GM12878 (cell line): ENCODE results near the gene TDRD9. TPM values are rescaled to one million over a fixed set of nuclear protein-coding genes. Genes with fewer than 3 reads are reported as not detected.

Experiments
- ATAC-seq: fragments of 200-7000 bp; cut with Tn5 transposase; 3 replicates; pipeline ENCODE4 v1.9.1; 2020; ENCODE audit warnings: mild to moderate bottlenecking, moderate library complexity
- BruUV-seq: library from RNA; stranded (reverse); fragments of 400-500 nt; replicated peaks from 2 replicates; lab custom pipeline; 2021; lab: Mats Ljungman, UMichigan
- CTCF ChIA-PET: fragments of 300-600 bp; sonication (Branson Sonifier 250); formaldehyde crosslinking; extraction: SDS; loops from one replicate; lab custom pipeline; 2021; ENCODE audit warnings: inconsistent platforms; lab: Yijun Ruan, JAX
- POLR2A ChIA-PET: fragments of 350-600 bp; formaldehyde crosslinking; extraction: SDS; loops from one replicate; lab custom pipeline; 2021; ENCODE audit warnings: inconsistent platforms; lab: Charles Lee
- RAD21 ChIA-PET: fragments of 300-600 bp; sonication (Branson Sonifier 250); formaldehyde crosslinking; loops from one replicate; lab custom pipeline; 2023; ENCODE audit warnings: antibody characterized with exemption; ENCODE audit not compliant: unreplicated experiment; lab: Charles Lee
- SMC1A ChIA-PET: fragments of 300-600 bp; sonication (Branson Sonifier 250); formaldehyde crosslinking; loops from one replicate; lab custom pipeline; 2023; ENCODE audit not compliant: unreplicated experiment, uncharacterized antibody; lab: Charles Lee
- DNase-seq: peaks from one replicate; pipeline ENCODE4 v3.0.0-alpha.2; 2011; ENCODE audit warnings: low read depth, low spot score
- FAIRE-seq: peaks from 3 replicates; lab custom pipeline; 2011; peaks lifted over from hg19 to GRCh38; lab: Jason Lieb, UNC
- H2AFZ ChIP-seq: 2 replicates; pipeline ENCODE4 v1.6.0; 2011; ENCODE audit warnings: low read depth, low read length, control low read depth; ENCODE audit not compliant: control insufficient read depth
- H3K27ac ChIP-seq: 2 replicates; pipeline ENCODE4 v1.5.1; 2011; ENCODE audit warnings: control low read depth; ENCODE audit not compliant: control insufficient read depth, insufficient read depth
- H3K27me3 ChIP-seq, 2 experiments: replicated peaks in 1 of 2; 2 replicates each; pipeline versions ENCODE4 v1.6.0 to v1.6.1; 2011; ENCODE audit warnings: low read length in 1 of 2; ENCODE audit not compliant: control insufficient read depth in 2 of 2, insufficient read depth in 2 of 2
- H3K36me3 ChIP-seq, 2 experiments: 2 replicates each; pipeline ENCODE4 v1.5.1; 2011; ENCODE audit warnings: low read length in 1 of 2; ENCODE audit not compliant: control insufficient read depth in 2 of 2, insufficient read depth in 2 of 2
- H3K4me1 ChIP-seq: 2 replicates; pipeline ENCODE4 v1.6.1; 2011; ENCODE audit warnings: mild to moderate bottlenecking, low read length, moderate library complexity, mixed read lengths; ENCODE audit not compliant: control insufficient read depth, insufficient read depth
- H3K4me2 ChIP-seq: 2 replicates; pipeline ENCODE4 v1.6.0; 2011; ENCODE audit warnings: control low read depth; ENCODE audit not compliant: control insufficient read depth, insufficient read depth
- H3K4me3 ChIP-seq: fragments of 200-600 bp; sonication (generic); 2 replicates; pipeline ENCODE4 v1.5.1; 2016
- H3K79me2 ChIP-seq: 2 replicates; pipeline ENCODE4 v1.6.0; 2011; ENCODE audit warnings: low read length; ENCODE audit not compliant: control insufficient read depth, insufficient read depth
- H3K9ac ChIP-seq: 2 replicates; pipeline ENCODE4 v1.8.0; 2011; ENCODE audit warnings: low read length, control low read depth, mixed read lengths; ENCODE audit not compliant: control insufficient read depth, insufficient read depth
- H3K9me3 ChIP-seq: replicated peaks from 3 replicates; pipeline ENCODE4 v1.5.1; 2011; ENCODE audit warnings: mild to moderate bottlenecking, low read length; ENCODE audit not compliant: control insufficient read depth, insufficient read depth
- H4K20me1 ChIP-seq: 2 replicates; pipeline ENCODE4 v1.6.0; 2011; ENCODE audit not compliant: control insufficient read depth, insufficient read depth
- BACH1 ChIP-seq: fragments of 450-650 bp; IDR thresholded peaks from 2 replicates; pipeline ENCODE4 v1.6.1; 2017; ENCODE audit warnings: mild to moderate bottlenecking, borderline replicate concordance
- BHLHE40 ChIP-seq, 2 experiments: fragments of 450-650 bp in 1 of 2; IDR thresholded peaks; 2 replicates each; pipeline ENCODE4 v1.6.1; 2011 to 2017; ENCODE audit warnings: low read depth in 2 of 2, borderline replicate concordance in 1 of 2, improper control_type of control experiment in 1 of 2, low read length in 1 of 2, mild to moderate bottlenecking in 1 of 2
- EZH2 ChIP-seq: IDR thresholded peaks from 2 replicates; pipeline ENCODE4 v1.6.1; 2012; ENCODE audit warnings: low read depth, mild to moderate bottlenecking, control low read depth, inconsistent platforms, low read length, borderline replicate concordance; ENCODE audit not compliant: control insufficient read depth
- FOXK2 ChIP-seq: fragments of 450-650 bp; IDR thresholded peaks from 2 replicates; pipeline ENCODE4 v1.6.1; 2017; ENCODE audit warnings: mild to moderate bottlenecking, moderate library complexity
- MXI1 ChIP-seq: fragments of 150-350 bp; IDR thresholded peaks from 2 replicates; pipeline ENCODE4 v1.6.1; 2011; ENCODE audit warnings: low read depth, mild to moderate bottlenecking, inconsistent platforms, low read length, improper control_type of control experiment
- NR2C2 ChIP-seq: IDR thresholded peaks from 2 replicates; pipeline ENCODE4 v1.6.1; 2011; ENCODE audit warnings: borderline replicate concordance, low read depth; ENCODE audit not compliant: control insufficient read depth, insufficient read length
- POLR2A ChIP-seq: IDR thresholded peaks from 2 replicates; pipeline ENCODE4 v1.6.1; 2011; ENCODE audit warnings: low read depth, mild to moderate bottlenecking, low read length
- RAD51 ChIP-seq: fragments of 450-650 bp; IDR thresholded peaks from 2 replicates; pipeline ENCODE4 v1.6.1; 2016; ENCODE audit warnings: moderate library complexity, mild to moderate bottlenecking, inconsistent platforms
- SMAD1 ChIP-seq: fragments of 450-650 bp; IDR thresholded peaks from 2 replicates; pipeline ENCODE4 v1.6.1; 2018; ENCODE audit warnings: mild to moderate bottlenecking, low read depth; ENCODE audit not compliant: partially characterized antibody
- SP1 ChIP-seq: IDR thresholded peaks from one replicate; pipeline ENCODE4 v1.6.1; 2011; ENCODE audit warnings: low read depth, low read length
- STAT1 ChIP-seq: fragments of 450-650 bp; conservative IDR thresholded peaks from 2 replicates; pipeline ENCODE4 v1.6.1; 2014; ENCODE audit warnings: antibody characterized with exemption, mild to moderate bottlenecking
- WGBS: methylation state at CpG from one replicate; pipeline ENCODE4 v1.1.6; 2016; ENCODE audit warnings: low lambda C conversion rate; ENCODE audit not compliant: insufficient replicate concordance, insufficient coverage; ENCODE audit errors: missing lambda C conversion rate; 5-methylcytosine and 5-hydroxymethylcytosine counted together
- in situ Hi-C: fragments of 300-500 bp; cut with MboI; formaldehyde crosslinking; loops from 9 replicates; pipeline ENCODE4 v1.14.3; 2018; ENCODE audit warnings: mixed read lengths
- intact Hi-C: fragments of 100-400 bp; cut with micrococcal nuclease; formaldehyde crosslinking; loops from one replicate; pipeline ENCODE4 v1.14.2; 2022; ENCODE audit not compliant: unreplicated experiment
- polyA plus RNA-seq, 11 experiments: library from polyadenylated mRNA; depleted of rRNA in 4 of 11; unstranded in 6 of 11; stranded (reverse) in 5 of 11; fragments of >200 nt; fragmentation: Nextera tagmentation in 4 of 11; fragmentation: Illumina TruSeq in 1 of 11; extraction: Ambion mirVana in 4 of 11; extraction: Trizol in 1 of 11; gene quantifications; 1 replicate in 1 of 11; 2 replicates in 10 of 11; pipeline versions ENCODE4 v1.2.1 to v1.2.3, GENCODE V29; 2011 to 2016; ENCODE audit warnings: inconsistent platforms in 2 of 11, missing spikeins in 2 of 11, low read depth in 1 of 11
- total RNA-seq, 4 experiments: library from RNA; depleted of rRNA in 3 of 4; stranded (reverse); fragments of >200 nt in 3 of 4; fragmentation: Illumina TruSeq in 1 of 4; extraction: Trizol in 1 of 4; gene quantifications; 2 replicates each; pipeline versions ENCODE4 v1.2.1 to v1.2.3, GENCODE V29; 2013 to 2021
- TF ChIP-seq, protein P1 (sequence below): IDR thresholded peaks from 2 replicates; pipeline ENCODE4 v1.6.1; 2012; ENCODE audit warnings: low read depth, low read length, improper control_type of control experiment
- TF ChIP-seq, protein P2 (sequence below): fragments of 450-650 bp; formaldehyde crosslinking; IDR thresholded peaks from 2 replicates; pipeline ENCODE4 v1.5.0; 2022; ENCODE audit warnings: mild to moderate bottlenecking, missing genetic modification characterization
- TF ChIP-seq, protein P3 (sequence below): IDR thresholded peaks from 2 replicates; pipeline ENCODE4 v1.6.1; 2011; ENCODE audit warnings: low read depth, low read length, improper control_type of control experiment, borderline replicate concordance

TDRD9 gene
- total and polyA plus RNA-seq, 10 of the 15 experiments (the other 5 are each of a cell fraction or from before 2014, with no cell fraction given) = 0.12 TPM; not detected in 9

DNA sequence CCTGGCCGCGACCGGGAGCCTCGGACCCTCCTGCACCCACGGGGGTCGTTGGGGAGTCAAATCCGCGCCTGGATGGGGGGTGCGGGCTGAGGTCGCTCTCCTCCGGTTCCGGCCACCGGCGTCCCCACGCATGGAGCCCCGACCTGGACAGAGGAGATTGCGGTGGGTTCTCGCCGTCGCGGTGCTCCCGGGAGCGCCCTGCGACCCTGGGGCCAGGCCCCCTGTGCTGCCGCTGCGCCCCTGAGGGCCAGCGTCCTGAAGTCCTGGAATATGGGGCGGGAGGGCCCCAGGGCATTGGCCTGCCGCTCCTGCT lies 157.6 kb downstream of the TDRD9 start:
- H3K9ac ChIP-seq = no peak overlapping the region
- no peaks in the 10 kb centered on the region for H4K20me1 ChIP-seq
- no peak overlapping the region for H3K27ac ChIP-seq
- 85% methylated on average over 14 of the region's 29 CpGs for WGBS
- H3K4me3 ChIP-seq = no peak overlapping the region
- no peak for DNase-seq
- no peaks in the 10 kb centered on the region for H3K27me3 ChIP-seq
- ChIA-PET POLR2A (no interaction called here), CTCF (no interaction called here), RAD21 (no interaction called here), SMC1A (no interaction called here)
- no peaks in the 10 kb centered on the region for H3K79me2 ChIP-seq
- no TSS peak for BruUV-seq
- no peak for FAIRE-seq
- in situ Hi-C loops = no loop called here
- intact Hi-C loops = no loop called here
- no peak overlapping the region for H2AFZ ChIP-seq
- H3K36me3 ChIP-seq = no peaks in the 10 kb centered on the region
- H3K4me2 ChIP-seq = no peak overlapping the region
- no peaks in the 10 kb centered on the region for H3K9me3 ChIP-seq
- no peak for ATAC-seq
- TF ChIP-seq BHLHE40 (IDR thresholded peaks at IDR 0.05; ENCODE audit: borderline replicate concordance in 1 of 2, low read depth in 2 of 2, low read length in 1 of 2) (no peak), SP1 (no peak), FOXK2 (no peak), STAT1 (no peak), EZH2 (no peak), NR2C2 (no peak), SMAD1 (no peak), MXI1 (no peak), POLR2A (no peak), BACH1 (no peak), RAD51 (no peak)
- TF ChIP-seq, protein P1, sequence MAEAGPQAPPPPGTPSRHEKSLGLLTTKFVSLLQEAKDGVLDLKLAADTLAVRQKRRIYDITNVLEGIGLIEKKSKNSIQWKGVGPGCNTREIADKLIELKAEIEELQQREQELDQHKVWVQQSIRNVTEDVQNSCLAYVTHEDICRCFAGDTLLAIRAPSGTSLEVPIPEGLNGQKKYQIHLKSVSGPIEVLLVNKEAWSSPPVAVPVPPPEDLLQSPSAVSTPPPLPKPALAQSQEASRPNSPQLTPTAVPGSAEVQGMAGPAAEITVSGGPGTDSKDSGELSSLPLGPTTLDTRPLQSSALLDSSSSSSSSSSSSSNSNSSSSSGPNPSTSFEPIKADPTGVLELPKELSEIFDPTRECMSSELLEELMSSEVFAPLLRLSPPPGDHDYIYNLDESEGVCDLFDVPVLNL = no peak
- TF ChIP-seq, protein P2, sequence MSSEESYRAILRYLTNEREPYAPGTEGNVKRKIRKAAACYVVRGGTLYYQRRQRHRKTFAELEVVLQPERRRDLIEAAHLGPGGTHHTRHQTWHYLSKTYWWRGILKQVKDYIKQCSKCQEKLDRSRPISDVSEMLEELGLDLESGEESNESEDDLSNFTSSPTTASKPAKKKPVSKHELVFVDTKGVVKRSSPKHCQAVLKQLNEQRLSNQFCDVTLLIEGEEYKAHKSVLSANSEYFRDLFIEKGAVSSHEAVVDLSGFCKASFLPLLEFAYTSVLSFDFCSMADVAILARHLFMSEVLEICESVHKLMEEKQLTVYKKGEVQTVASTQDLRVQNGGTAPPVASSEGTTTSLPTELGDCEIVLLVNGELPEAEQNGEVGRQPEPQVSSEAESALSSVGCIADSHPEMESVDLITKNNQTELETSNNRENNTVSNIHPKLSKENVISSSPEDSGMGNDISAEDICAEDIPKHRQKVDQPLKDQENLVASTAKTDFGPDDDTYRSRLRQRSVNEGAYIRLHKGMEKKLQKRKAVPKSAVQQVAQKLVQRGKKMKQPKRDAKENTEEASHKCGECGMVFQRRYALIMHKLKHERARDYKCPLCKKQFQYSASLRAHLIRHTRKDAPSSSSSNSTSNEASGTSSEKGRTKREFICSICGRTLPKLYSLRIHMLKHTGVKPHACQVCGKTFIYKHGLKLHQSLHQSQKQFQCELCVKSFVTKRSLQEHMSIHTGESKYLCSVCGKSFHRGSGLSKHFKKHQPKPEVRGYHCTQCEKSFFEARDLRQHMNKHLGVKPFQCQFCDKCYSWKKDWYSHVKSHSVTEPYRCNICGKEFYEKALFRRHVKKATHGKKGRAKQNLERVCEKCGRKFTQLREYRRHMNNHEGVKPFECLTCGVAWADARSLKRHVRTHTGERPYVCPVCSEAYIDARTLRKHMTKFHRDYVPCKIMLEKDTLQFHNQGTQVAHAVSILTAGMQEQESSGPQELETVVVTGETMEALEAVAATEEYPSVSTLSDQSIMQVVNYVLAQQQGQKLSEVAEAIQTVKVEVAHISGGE (CRISPR knock-in tag) = no peak
- TF ChIP-seq, protein P3, sequence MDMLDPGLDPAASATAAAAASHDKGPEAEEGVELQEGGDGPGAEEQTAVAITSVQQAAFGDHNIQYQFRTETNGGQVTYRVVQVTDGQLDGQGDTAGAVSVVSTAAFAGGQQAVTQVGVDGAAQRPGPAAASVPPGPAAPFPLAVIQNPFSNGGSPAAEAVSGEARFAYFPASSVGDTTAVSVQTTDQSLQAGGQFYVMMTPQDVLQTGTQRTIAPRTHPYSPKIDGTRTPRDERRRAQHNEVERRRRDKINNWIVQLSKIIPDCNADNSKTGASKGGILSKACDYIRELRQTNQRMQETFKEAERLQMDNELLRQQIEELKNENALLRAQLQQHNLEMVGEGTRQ = no peak
- H3K4me1 ChIP-seq = no peaks in the 10 kb centered on the region
